Mucosa of descending colon (tissue), 3 donors: Measurements from ENCODE around the gene C19orf81. TPM values are rescaled to one million over a fixed set of nuclear protein-coding genes. Genes with fewer than 3 reads are reported as not detected.

Experiments used
- ATAC-seq: fragments of 200-7000 bp; cut with Tn5 transposase; one replicate; pipeline ENCODE4 v1.9.1; 2020; ENCODE audit warnings: mild to moderate bottlenecking, moderate library complexity
- DNase-seq, 3 donors: peaks; one replicate each; pipeline ENCODE4 v3.0.0-alpha.2; 2020
- H3K36me3 ChIP-seq: fragments of 200-600 bp; one replicate; pipeline ENCODE4 v1.8.0; 2021; ENCODE audit warnings: low read depth, mild to moderate bottlenecking
- H3K4me1 ChIP-seq: fragments of 200-600 bp; one replicate; pipeline ENCODE4 v1.8.0; 2021; ENCODE audit warnings: low read depth, mild to moderate bottlenecking
- H3K4me3 ChIP-seq: fragments of 200-600 bp; one replicate; pipeline ENCODE4 v1.8.0; 2021; ENCODE audit warnings: mild to moderate bottlenecking
- H3K9me3 ChIP-seq: fragments of 200-600 bp; one replicate; pipeline ENCODE4 v1.8.0; 2021; ENCODE audit warnings: mild to moderate bottlenecking
- intact Hi-C, 2 donors: fragments of 100-400 bp; cut with DNase I in 1 of 2; cut with micrococcal nuclease in 1 of 2; formaldehyde crosslinking; loops; one replicate each; pipeline versions ENCODE4 v1.11.0 to v1.11.1; 2022; cut with DNase I, micrococcal nuclease
- total RNA-seq, 3 donors: library from RNA; stranded (reverse); fragmentation: NEBNext Ultra II Directional in 2 of 3; extraction: Animal tissue kit (Norgen Biotek cat#: 25700) in 2 of 3; gene quantifications; one replicate each; pipeline versions ENCODE4 v1.2.1 to v1.2.4, GENCODE V29; 2021 to 2023
- TF ChIP-seq, protein P1 (sequence below): fragments of 200-600 bp; IDR thresholded peaks from one replicate; pipeline ENCODE4 v1.8.0; 2022; ENCODE audit warnings: antibody characterized with exemption, mild to moderate bottlenecking
- donor health status: DM: no; HTN: no; CAD: no; lungs with moderate emphysema.
- donor health status: DM: no; HTN: no; CAD: no.
- donor health status: DM: no; HTN: yes; CAD: no.

The C19orf81 gene
- total RNA-seq, 3 donors from 2014 or later, result 0.41 TPM; not detected in 2

DNA sequence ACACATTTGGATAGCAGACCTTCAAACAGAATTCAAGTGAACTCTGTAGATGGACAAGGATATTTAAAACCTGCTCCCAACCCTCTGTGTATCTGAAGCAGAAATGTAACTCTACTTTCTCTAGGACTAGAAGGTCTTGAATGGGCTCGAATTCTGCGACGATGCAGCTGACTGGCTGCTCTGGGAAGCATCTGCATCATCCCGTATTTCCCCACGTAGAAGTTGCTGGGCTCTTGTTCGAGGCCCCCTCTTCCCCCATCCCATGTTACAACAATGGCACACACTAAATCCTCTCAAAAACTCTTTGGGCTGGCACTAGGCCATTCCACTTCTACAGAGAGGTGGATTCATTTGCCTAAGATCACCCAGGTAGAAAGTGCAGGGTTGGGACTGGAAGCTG is 15.0 kb downstream of the C19orf81 start:
- DNase-seq (no peak), ATAC-seq (no peak)
- TF ChIP-seq, protein P1, sequence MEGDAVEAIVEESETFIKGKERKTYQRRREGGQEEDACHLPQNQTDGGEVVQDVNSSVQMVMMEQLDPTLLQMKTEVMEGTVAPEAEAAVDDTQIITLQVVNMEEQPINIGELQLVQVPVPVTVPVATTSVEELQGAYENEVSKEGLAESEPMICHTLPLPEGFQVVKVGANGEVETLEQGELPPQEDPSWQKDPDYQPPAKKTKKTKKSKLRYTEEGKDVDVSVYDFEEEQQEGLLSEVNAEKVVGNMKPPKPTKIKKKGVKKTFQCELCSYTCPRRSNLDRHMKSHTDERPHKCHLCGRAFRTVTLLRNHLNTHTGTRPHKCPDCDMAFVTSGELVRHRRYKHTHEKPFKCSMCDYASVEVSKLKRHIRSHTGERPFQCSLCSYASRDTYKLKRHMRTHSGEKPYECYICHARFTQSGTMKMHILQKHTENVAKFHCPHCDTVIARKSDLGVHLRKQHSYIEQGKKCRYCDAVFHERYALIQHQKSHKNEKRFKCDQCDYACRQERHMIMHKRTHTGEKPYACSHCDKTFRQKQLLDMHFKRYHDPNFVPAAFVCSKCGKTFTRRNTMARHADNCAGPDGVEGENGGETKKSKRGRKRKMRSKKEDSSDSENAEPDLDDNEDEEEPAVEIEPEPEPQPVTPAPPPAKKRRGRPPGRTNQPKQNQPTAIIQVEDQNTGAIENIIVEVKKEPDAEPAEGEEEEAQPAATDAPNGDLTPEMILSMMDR, result no peak
- intact Hi-C loops, result no loop called here
- Histone ChIP-seq H3K9me3 (no peaks in the 10 kb centered on the region), H3K4me1 (no peaks in the 10 kb centered on the region), H3K4me3 (no peak overlapping the region), H3K36me3 (no peaks in the 10 kb centered on the region)

DNA sequence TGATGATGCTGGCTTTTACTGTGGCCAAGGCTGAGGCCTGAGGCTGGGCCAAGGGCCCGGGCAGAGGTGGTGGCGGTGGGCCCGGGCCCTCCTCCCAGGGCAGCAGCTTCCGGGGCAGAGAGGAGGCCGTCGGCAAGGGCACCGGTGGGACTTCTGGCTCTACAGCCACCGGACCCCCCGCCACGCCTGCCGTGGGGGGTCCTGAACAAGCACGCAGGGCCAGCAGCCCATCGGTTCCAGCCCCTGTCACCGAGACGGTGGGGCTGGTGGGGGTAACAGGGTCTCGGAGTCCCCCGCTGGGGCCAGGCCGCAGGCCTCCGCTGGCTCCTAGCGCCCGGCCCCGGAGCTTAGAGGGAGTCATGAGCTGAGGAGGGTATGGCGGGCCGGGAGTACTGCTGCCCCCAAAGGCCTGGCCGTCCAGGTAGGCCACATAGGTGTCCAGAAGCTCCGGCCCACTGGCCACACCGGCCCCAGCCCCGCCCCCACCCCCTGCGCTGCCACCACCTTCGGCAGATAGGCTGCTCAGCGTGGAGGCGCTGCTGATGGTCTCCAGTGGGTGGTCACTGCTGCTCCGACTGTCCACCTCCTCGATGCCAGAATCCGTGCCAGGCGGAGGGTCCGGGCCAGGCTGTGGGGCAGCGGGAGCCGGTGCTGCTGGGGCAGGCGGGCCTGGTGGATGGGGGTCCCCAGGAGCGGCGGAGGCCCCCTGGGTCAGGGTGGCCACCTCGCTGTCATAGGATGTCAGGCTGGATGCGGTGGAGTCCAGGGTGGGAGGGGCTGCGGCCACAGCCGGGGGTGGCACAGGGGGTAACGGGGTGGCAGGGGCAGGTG is 17.3 kb downstream of the C19orf81 start:
- ATAC-seq, result no peak

DNA sequence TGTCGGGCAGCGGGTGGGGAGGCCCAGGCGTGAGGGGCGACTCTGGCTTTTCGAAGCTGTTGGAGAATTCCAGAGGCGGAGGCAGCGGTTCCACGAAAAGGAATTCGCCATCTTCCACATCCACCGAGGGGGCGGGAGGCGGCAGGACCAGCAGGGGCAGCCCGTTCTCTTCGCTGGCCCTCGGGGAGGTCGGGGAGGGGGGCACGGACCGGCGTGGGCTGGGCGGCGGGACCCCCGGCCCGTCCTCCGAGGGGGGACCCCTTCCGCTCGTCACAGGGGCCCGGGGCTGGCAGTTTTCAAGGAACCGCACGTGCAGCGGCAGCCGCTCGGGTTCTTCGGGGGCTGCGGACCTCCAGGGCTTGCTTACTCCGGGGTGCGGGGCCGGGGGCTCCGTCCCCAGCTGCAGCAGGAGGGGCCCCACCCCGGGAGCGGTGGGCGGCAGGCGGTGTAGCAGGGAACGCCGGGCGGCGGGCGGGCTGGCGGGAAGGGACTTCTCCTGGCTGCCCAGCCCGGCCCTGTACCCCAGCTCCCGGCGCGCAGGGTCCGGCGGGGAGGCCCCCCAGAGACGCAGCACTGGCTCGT is 18.0 kb downstream of the C19orf81 start:
- Histone ChIP-seq H3K4me3 (no peak overlapping the region), H3K36me3 (no peaks in the 10 kb centered on the region), H3K4me1 (no peaks in the 10 kb centered on the region), H3K9me3 (no peaks in the 10 kb centered on the region)
- no peak for ATAC-seq
- intact Hi-C loops, result no loop called here
- DNase-seq, result no peak
- TF ChIP-seq, protein P1, result no peak

More for the DNA sequence above, 17.3 kb downstream of the C19orf81 start:
- intact Hi-C loops, result no loop called here
- Histone ChIP-seq H3K4me1 (no peaks in the 10 kb centered on the region), H3K9me3 (no peaks in the 10 kb centered on the region), H3K4me3 (no peak overlapping the region), H3K36me3 (no peaks in the 10 kb centered on the region)
- DNase-seq, result no peak
- TF ChIP-seq, protein P1, result no peak

DNA sequence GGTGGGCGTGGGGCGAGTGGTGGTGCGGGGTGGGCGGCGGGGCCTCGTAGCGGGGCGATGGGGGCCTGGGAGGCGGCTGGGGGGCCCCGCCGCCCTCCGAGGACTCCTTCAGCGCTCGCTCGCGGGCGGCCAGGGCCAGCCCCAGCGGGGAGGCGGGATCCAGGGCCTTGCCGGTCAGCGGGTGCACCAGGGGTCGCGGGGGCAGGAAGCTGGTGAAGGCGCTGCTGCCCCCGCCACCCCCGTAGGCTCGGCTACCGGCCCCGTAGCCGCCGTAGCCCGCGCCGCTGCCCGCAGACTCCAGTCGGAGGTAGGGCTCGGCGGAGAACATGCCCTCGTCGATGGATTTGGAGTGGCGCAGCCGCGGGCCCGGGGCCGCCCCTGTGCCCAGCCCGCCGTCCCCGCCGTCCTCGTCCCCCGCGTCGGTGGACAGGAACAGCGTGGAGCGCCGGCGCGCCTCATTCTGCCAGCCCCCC is 18.6 kb downstream of the C19orf81 start:
- TF ChIP-seq, protein P1, result no peak
- H3K9me3 ChIP-seq, result no peaks in the 10 kb centered on the region
- no peak overlapping the region for H3K4me3 ChIP-seq
- no peak for DNase-seq
- intact Hi-C loops, result no loop called here
- H3K4me1 ChIP-seq, result no peaks in the 10 kb centered on the region
- no peaks in the 10 kb centered on the region for H3K36me3 ChIP-seq
- no peak for ATAC-seq

DNA sequence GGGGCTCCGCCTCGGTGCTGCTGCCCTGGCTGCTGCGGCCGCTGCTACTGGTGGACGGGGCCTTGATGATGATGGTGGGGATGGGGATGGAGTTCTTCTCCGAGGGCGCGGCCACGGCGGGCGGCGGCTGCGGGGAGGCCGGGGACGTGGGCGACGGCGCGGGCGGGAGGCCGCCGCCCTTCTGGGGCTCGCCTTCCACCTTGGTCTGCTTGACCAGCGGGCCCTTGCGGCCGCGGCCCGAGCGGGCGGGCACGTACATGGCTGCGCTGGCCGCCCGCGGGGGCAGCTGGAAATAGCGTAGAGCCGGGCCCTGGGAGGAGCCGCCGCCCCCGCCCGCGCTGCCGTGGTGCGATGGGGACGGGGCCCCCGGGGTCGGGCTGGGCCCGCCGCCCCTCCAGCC is 19.2 kb downstream of the C19orf81 start:
- no peak for ATAC-seq
- DNase-seq, result no peak
- no peaks in the 10 kb centered on the region for H3K4me1 ChIP-seq
- intact Hi-C loops, result no loop called here
- no peaks in the 10 kb centered on the region for H3K36me3 ChIP-seq
- H3K9me3 ChIP-seq, result no peaks in the 10 kb centered on the region
- H3K4me3 ChIP-seq, result no peak overlapping the region
- TF ChIP-seq, protein P1, result no peak
